NCI-H748 (cell line): ENCODE measurements around the gene PCDH15.
A peak's percentile ranks its signal among the peaks of the same experiment; 100 is the strongest.
"Not testable (repeated sequence)": the region's sequence is repeated elsewhere in the genome, so short reads cannot be mapped to it uniquely, and the experiment has no call there.

Experiments used
- DNase-seq: peaks from one replicate; lab custom pipeline; 2025; ENCODE audit not compliant: unreplicated experiment; lab: John Stamatoyannopoulos, UW

PCDH15 gene

DNA sequence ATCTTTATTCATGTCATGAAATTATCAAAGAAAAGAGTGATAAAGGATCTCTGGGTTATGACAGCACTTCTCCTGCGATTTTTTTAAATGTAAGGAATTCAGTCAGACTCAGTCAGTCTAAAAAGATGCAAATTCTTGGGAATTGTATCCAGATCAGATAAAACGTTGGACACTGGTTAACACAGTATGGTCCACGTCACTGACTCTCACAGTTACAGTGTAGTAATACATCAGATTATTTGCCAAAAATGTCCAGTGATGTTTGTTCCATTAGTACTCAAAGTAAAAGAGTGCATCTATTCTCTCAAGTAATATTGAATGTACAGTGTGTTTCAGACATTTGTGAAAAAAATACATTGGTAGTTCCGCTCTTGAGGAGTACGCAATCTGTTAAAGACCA, 224.5 kb downstream of the PCDH15 start:
- DNase-seq = no peak

DNA sequence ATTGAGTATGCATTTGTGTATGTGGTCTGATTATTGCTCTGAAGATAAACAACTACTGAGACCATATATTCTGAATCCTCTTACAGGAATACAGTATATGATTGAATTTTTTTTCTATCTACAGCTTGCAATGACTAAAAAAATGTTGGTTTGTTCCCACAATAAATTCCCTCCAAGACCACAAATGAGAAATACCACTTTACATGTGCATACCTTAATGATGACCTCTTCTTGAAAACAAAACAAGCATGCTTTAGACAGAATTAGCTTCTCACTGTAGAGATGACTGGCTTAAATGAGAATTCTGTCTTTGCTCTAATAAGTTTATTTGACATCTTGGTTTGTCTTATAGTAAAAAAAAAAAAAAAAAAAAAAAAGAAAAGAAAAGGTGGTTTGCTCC, 241.5 kb downstream of the PCDH15 start:
- no peak for DNase-seq

GRCh38 chr10:54554028-54554427, 247.0 kb downstream of the PCDH15 start:
- no peak for DNase-seq

- no peak for DNase-seq
These were observed 251.0 kb downstream of the PCDH15 start for GRCh38 chr10:54550016-54550415.

- DNase-seq = no peak
These were observed 269.7 kb downstream of the PCDH15 start for GRCh38 chr10:54531296-54531695.

GRCh38 chr10:54530299-54530698, 270.7 kb downstream of the PCDH15 start:
- peak; percentile 74 for DNase-seq

- no peak for DNase-seq
These were observed 275.2 kb downstream of the PCDH15 start for GRCh38 chr10:54525816-54526215.

DNA sequence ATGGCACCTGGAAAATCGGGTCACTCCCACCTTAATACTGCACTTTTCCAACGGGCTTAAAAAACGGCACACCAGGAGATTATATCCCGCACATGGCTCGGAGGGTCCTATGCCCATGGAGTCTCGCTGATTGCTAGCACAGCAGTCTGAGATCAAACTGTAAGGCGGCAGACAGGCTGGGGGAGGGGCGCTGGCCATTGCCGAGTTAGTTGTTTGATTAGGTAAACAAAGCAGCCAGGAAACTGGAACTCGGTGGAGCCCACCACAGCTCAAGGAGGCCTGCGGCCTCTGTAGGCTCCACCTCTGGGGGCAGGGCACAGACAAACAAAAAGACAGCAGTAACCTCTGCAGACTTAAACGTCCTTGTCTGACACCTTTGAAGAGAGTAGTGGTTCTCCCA, 285.8 kb downstream of the PCDH15 start:
- DNase-seq = not testable (repeated sequence)

DNA sequence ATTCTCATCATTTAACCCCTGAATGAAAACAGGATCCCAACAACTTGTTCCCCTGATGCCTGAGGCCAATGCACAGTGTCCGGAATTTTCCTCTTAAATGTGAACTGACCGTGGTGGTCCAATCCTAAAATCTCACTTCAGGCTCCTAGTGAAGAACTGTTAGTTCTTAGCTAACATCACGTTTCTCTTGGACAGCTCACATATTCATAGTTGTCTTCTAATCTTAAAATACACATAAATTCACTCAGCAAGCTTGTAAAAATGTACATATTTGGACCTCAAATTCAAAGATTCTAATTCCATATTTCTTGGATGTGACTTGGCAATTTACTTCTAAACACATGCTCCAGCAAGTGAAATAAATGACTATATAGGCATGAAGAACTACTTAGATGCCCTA, 297.2 kb downstream of the PCDH15 start:
- DNase-seq = no peak

GRCh38 chr10:54501929-54502328, 299.1 kb downstream of the PCDH15 start:
- no peak for DNase-seq

DNA sequence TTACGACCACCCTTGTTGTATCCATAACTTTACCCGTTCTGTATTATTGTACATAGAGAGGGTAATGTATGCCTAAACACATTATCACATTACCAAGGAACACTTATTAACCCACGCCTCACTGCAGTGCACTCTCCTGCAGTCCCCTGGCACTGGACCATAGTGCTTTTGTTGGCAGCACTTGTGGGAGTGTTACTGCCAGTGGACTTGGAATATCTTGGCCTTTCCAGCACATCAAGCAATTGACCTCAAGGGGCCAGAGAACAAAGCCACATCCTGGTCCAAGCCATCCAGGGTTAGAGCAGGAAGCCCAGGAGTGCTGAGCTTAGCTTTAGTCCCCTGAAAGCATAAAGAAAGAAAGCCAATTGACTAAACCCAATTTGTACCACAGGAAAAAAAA, 304.2 kb downstream of the PCDH15 start:
- DNase-seq = no peak

DNA sequence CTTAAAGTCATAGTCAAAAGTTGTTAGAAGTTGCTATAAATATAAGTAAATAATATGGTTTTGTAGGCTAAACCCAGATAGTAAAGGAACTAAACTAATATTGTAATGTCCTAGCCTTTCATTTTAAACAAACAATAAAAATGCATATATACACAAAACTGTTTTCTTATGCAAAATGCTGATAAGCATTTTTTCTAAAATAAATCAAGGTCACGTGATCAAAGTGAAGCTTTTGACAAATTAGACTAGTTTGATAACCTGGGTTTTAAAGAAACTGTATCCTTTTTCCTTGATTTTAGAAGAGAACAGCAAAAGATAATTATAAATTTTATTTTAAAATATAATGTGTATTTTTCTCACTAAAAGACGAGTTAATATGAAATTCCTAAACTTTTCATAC, 313.3 kb downstream of the PCDH15 start:
- DNase-seq = no peak

GRCh38 chr10:54485971-54486370, 315.1 kb downstream of the PCDH15 start:
- no peak for DNase-seq

GRCh38 chr10:54484186-54484585, 316.8 kb downstream of the PCDH15 start:
- no peak for DNase-seq

- peak; percentile 49 for DNase-seq
These were observed 322.4 kb downstream of the PCDH15 start for GRCh38 chr10:54478601-54479000.

- DNase-seq = no peak
These were observed 323.3 kb downstream of the PCDH15 start for GRCh38 chr10:54477738-54478137.

GRCh38 chr10:54470324-54470631, 330.8 kb downstream of the PCDH15 start:
- DNase-seq = no peak

GRCh38 chr10:54469587-54470323, 331.3 kb downstream of the PCDH15 start:
- DNase-seq = no peak

- DNase-seq = no peak
These were observed 346.8 kb downstream of the PCDH15 start for GRCh38 chr10:54454271-54454670.

DNA sequence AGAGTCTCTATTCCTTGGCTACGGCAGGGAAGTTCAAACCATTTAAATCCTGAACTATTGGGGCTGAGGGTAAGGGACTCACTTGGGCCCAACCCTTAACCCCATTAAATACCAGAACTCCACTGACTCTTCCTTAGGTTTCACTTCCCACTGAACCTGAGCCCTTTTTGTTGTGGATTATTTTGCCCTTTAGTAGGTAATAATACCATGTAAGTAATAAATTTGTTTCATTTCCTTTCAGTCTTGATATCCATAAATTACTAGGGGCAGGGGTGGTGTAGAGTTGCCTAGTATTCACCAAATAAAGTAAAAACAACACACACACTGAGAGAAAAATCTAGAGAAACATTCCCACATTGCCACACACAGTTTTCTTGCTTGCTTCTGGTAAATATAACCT, 352.0 kb downstream of the PCDH15 start:
- no peak for DNase-seq

GRCh38 chr10:54444170-54444569, 356.9 kb downstream of the PCDH15 start:
- DNase-seq = no peak

GRCh38 chr10:54441275-54441674, 359.8 kb downstream of the PCDH15 start:
- no peak for DNase-seq

DNA sequence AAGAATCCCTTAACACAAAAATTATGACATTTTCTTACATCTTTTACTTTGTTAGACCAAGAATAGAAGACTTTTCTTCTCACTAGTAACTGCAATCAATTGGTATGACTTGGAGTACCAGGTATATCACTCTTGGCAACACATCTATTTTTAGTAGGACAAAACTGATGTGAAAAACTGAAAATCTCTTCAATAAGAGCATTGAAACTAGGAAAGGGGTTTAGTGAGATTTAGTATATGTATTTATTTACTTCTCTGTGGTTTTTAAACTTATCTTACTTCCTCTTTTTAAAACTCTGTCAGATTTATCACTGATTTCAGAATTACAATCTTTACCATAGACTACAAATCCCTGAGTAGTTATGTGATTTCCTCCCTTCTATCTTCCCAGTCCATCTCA, 366.2 kb downstream of the PCDH15 start:
- no peak for DNase-seq
